HG02973 (cell line): ENCODE measurements around the gene NUDCD2.

Experiments
- ATAC-seq: cut with Tn5 transposase; IDR thresholded peaks from one replicate; pipeline ENCODE4 v1.9.1; 2021; ENCODE audit warnings: moderate library complexity; ENCODE audit not compliant: unreplicated experiment

NUDCD2 gene, protein sequence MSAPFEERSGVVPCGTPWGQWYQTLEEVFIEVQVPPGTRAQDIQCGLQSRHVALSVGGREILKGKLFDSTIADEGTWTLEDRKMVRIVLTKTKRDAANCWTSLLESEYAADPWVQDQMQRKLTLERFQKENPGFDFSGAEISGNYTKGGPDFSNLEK

GRCh38 chr5:163459819-163460561 lies at the start of gene NUDCD2:
Gene NUDCD2, minus strand, starts transcription at chr5:163460102. Its CDS starts 52 bp downstream, at chr5:163460050.
- peak; percentile 73 for ATAC-seq

DNA sequence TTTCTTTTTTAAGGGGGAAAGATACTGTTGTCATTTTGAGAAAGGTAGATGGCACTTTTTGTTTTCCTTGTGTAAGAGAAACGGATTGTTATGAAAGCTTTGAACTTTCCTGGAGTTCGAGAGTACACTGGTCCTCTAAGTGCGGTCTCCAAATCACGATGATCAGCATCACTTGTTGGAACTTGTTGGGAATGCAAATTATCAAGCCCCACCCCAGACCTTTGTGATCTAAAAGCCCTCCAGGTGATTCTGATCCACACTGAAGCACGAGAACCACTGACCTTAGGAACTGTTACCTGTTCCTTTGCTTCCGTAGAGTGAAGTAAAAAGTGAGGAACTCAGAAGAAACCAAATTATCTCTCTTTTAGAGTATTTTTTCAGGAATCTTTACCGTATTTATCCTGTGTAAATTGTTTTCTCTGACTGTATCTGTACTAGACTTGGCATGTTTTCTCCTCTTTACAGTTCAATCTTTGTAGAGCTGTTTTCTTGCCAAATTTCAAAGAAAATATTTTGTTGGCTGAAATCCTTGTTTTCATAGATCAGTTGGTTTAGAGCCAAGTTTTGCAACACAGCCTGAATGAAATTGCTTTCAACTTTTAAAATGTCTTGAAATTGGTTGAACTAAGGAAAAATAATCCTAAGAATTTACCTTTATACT lies 49.5 kb upstream of the NUDCD2 start:
- no peak for ATAC-seq

DNA sequence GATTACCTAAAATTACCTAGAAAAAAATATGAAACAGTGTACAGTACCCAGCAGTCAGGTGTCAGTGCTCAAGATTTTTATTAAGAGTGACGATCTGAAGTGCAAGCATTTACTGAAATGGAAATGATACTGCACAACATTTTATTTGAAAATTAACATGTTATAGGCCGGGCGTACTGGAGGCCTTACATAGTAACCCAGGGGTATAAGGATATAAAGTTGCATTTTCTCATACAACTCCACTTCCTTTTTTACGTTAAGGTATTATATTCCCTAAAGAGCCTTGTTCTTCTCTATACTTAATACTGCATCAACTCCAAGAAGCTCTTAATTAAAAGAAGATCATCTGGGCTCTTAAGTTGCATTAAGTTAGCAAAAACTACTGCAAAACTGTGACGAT lies 48.9 kb upstream of the NUDCD2 start:
- ATAC-seq: no peak

GRCh38 chr5:163506726-163507125 lies 46.8 kb upstream of the NUDCD2 start:
- ATAC-seq: no peak

GRCh38 chr5:163506095-163506457 lies 46.2 kb upstream of the NUDCD2 start:
- ATAC-seq: peak; percentile 11

DNA sequence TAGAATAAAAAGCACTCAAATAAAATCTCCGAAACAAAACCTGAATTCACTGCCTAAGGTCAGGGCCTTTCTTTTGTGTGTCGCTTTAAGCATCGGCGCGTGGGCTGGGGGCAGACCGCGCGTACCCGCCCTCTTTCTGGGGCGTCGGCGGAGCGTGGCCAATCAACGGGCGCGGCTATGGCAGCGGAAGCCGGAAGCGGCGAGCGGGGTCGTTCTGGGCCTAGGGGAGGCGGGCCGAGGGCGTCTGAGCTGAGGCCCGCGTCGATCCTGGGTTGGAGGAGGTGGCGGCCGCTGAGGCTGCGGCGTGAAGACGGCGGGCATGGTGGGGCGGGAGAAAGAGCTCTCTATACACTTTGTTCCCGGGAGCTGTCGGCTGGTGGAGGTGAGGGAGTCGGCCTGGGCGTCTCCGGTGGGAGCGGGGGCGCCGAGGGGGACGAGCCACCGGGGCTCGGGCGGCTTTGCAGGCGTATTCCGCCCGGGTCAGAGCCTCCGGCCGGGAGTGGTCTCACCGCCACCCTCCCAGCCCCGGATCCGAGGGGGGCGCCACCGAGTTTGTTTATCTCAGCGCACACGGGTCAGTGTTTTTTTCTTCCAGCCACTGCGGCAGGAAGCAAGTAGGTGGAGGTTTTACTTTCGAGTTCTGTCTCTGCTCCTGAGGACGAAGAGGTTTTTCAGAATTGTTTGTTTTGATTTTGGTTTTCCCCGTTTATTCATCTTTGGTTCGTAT lies 45.6 kb upstream of the NUDCD2 start, which contains the start of gene MAT2B:
Gene MAT2B (plus strand): TSS at position 252 of the 727 bp plus-strand sequence. CDS start 68 bp downstream, at position 320.
- ATAC-seq: peak; percentile 88

DNA sequence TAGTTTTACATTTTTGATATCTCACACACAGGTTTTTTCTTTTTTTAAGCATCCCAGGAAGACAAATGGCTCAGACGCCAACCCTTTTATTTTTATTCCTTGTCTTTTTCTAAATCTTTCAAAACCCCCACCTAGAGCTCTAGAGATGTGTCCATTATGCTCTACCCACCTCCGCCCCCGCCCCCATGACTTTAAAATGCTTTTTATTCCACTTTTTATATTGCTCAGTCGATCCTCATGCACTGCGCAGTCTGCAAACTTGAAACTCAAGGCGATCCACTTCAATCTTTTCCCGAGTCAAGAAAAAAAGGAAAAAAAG lies 45.1 kb upstream of the NUDCD2 start:
- ATAC-seq: no peak

DNA sequence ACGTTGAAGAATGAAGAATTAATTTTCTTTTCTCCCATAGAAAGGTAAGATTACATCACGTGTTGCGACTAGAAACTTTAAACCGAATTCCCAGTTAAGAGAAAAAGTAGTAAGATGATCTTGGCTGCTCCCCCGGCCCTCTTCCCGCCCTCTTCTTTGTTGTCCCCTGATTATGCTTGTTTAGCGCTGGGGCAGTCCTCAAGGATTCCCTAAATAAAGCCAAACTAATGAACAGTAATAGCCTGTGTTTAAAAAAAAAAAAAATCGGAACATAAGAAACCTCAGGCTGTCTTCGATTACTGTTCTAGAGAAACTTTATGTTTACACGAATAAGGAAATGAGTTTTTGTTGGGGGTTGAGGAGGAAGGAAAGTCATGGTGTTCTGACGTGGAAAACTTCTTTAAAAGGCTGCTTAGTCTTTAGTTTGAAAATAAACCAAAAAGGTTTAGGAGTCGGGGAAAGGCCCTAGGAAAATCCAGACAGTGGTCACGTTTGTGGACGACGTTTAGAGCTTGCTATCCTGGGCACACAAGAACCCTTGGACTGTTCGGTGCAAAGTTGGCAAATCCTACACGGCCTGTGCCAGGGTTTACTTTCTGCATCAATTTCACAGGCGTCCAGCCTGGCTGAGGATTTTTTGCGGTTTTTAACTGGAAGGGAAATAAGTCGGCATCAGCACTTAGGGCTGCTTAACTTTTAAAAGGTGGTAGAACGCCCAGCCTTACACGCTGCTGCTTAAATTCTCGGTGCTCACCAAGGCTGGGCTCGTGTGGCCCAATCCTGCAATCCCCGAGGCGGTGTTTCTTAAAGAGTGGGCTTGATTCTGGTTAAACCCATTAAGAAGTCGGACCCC lies 44.4 kb upstream of the NUDCD2 start:
- ATAC-seq: no peak

DNA sequence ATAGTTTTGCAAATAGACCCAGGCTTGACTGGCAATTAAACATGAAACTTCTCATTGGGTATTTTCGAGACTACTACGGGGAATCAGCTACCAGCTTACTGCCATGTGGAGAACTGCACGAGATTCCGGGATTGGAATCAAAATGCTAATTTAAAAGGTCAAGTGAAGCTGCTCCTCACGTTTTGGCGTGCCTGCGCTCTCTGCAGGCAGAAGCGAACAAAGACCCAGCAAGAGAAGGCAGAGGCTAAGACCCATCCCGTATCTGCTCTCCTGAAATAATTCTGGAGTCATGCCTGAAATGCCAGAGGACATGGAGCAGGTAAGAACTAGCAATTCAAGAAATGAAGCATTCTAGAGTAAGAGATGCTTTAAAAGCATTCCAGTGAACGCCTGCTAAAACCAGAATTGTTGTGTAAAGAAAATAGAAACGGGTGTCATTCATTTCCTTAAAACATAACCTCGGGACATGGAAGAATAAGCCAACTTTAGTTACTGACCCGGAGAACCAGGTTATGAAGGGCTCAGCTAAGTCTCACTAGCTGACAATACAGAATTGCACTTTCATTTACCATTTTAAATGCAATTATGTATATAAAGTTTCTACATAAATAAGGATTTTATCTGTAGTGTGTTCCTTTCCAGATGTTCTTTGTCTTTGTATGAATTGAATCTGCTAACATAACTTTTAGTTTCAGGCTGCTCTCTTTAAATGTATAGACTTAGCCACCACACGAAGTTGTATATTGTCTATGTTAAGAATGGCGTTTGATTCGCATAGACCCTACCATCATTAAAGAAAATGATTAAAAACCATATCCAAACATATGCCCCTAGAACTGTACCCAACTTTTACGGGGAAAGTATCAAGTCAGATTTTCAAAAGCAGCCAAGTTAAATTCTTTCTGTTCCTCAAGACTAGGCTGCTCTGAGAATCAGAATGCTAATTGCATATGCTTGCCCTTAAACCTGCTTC lies 43.5 kb upstream of the NUDCD2 start:
- no peak for ATAC-seq

DNA sequence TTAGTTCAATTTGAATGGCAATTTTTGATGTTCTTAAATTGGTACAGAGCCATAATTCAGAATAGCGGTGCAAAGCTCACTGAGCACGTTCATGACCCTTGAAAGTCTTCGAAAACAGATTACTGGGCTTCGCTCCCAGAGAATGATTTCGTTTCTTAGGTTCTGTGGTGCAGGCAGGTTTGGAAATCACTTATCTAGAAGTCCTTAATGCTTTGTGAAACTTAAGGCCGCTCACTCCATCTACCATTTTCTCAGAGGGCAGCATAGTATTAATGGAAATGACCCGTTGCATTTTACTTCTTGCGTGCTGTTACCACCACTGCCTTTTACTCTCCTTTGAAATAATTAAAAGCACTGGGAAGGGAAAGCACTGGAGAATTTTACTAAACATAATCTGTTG lies 42.6 kb upstream of the NUDCD2 start:
- ATAC-seq: no peak

- ATAC-seq: no peak
Observed at GRCh38 chr5:163498886-163499285, 39.0 kb upstream of the NUDCD2 start.

DNA sequence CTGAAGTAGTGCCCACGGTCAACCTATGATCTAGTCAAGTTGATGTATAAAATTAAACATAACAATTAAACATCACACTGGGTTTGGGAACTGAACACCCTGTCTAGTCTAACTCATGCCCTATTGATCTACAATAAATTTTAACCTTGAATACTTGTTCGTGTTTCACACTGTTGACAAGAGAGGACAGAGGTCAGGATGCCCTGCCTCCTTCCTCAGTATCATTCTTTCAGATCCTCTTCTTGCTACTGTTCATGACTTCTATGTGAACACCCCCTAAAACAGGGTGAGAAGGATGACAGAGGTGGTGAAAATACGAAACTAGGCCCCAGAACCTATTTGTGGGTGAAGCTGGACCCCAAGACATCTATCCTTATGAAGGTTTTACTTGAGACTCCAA lies 37.4 kb upstream of the NUDCD2 start:
- ATAC-seq: no peak

GRCh38 chr5:163496286-163496685 lies 36.4 kb upstream of the NUDCD2 start:
- ATAC-seq: no peak

- ATAC-seq: no peak
Observed at GRCh38 chr5:163489745-163490075, 29.8 kb upstream of the NUDCD2 start.

DNA sequence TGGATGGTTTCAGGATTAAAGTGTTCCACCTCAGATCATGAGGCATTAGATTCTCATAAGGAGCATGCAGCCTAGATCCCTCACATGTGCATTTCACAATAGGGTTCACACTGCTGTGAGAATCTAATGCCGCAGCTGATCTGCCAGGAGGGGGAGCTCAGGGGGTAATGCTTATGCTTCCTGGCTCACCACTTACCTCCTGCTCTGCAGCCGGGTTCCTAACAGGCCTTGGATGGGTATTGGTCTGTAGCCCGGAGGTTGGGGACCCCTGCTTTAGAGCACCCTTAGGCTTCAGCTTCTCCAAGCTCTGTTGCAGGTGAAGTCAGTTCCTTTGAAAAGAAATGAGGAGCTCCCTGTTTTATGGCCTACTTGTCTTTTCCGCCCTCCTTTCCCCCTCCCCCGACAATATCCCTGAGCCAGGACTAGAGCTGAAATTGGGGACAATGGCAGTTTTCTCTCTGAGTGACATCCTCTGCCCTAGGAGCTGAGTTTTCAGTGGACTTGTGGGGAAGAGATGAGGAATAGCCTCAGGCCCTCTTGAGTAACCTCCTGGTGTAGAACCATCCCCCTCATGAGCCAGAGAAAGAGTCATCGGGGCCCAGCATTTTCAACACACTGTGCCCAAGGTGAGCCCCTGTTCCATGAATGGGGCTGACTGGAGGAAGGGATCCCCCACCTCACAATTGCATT lies 29.3 kb upstream of the NUDCD2 start:
- ATAC-seq: no peak

DNA sequence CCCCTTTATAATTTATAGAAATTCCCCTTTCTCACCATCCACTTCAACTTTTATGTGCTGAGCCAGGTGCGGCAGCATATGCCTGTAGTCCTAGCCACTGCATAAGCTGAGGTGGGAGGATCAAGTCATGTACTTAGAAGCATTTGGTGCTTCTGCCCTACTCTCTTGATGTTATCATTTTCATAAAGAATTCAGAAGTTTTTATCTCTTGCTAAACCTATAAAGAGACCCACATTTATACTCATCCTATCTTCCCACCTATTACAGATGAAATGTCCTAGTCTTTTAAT lies 19.0 kb upstream of the NUDCD2 start:
- no peak for ATAC-seq

DNA sequence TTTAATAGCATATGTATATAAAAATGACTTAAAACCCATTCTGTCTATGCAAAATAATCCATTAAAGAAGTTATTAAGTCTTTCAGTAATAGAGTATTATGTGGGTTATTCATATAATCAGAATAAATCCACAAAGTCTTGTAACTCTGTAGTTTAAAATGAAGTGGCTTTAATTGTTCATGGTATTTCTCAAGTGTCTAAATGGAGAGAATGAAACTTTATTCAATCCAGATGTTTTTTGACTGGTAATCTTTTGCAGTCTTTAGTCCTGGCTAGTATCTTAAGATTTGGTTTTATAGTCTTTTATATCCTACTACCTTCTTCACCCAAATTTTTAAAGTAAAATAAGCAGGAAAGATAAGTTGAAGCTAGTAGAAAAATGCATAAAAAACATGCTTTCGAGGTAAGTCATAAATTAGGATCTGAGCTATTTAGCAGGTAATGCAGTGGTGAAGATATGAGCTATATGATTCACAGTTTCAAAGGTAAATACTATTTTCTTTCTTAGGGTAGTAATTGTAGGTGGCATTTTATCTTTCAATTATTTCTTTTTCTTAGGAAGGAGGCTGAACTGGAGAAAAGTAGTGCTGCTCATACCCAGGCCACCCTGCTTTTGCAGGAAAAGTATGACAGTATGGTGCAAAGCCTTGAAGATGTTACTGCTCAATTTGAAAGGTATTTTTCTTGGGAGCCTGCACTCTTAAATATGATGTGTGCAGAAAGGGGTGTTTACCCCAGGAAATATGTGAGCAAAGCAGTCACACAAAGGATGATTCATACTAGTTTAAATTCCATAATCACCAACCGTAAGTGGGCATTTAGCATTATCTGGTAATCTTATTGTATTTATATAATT lies 18.5 kb upstream of the NUDCD2 start:
- ATAC-seq: no peak

GRCh38 chr5:163475411-163475810 lies 15.5 kb upstream of the NUDCD2 start:
- no peak for ATAC-seq
